ENCODE measurements around the gene REG3G.

Gene REG3G

GRCh38 chr2:79071078-79071477 lies 45.6 kb downstream of the REG3G start:
- no peak for DNase-seq (ENCODE audit: insufficient read length, low spot score)
- FAIRE-seq = no peak
- no peak for TF ChIP-seq CTCF (IDR thresholded peaks at IDR 0.05; ENCODE audit: insufficient read depth, missing control alignments)

All from D721Med (cell line).